Coronary artery (tissue), 2 donors: ENCODE data around the gene CD177.

ENCODE experiments used
- DNase-seq: peaks from one replicate; pipeline ENCODE4 v3.0.0-alpha.2; 2017; ENCODE audit warnings: low spot score
- H3K27ac ChIP-seq, 2 donors: fragments of 200-600 bp; sonication (generic); one replicate each; pipeline ENCODE4 v1.5.1; 2016 to 2019
- H3K4me3 ChIP-seq: fragments of 200-600 bp; sonication (generic); 2 replicates; pipeline ENCODE4 v1.5.1; 2016; ENCODE audit warnings: mild to moderate bottlenecking, moderate library complexity
- CTCF ChIP-seq: fragments of 200-600 bp; sonication (generic); IDR thresholded peaks from one replicate; pipeline ENCODE4 v1.5.1; 2019; ENCODE audit warnings: antibody characterized with exemption

Gene CD177

GRCh38 chr19:43406297-43406696, 52.8 kb downstream of the CD177 start:
- TF ChIP-seq CTCF = no peak
- no peak overlapping the region for H3K27ac ChIP-seq
- H3K4me3 ChIP-seq = no peak overlapping the region
- DNase-seq = no peak

- TF ChIP-seq CTCF = no peak
- Histone ChIP-seq H3K4me3 (no peak overlapping the region), H3K27ac (no peak overlapping the region)
- DNase-seq = no peak
These were observed 54.0 kb downstream of the CD177 start for GRCh38 chr19:43407416-43408005.

- DNase-seq = no peak
- no peak for TF ChIP-seq CTCF
- H3K27ac ChIP-seq = no peak overlapping the region
These were observed 54.6 kb downstream of the CD177 start for GRCh38 chr19:43408043-43408442.

GRCh38 chr19:43409415-43409814, 55.9 kb downstream of the CD177 start:
- Histone ChIP-seq H3K4me3 (no peak overlapping the region), H3K27ac (no peak overlapping the region)
- DNase-seq = no peak
- TF ChIP-seq CTCF = no peak

More at GRCh38 chr19:43408043-43408442, 54.6 kb downstream of the CD177 start:
- no peak overlapping the region for H3K4me3 ChIP-seq

GRCh38 chr19:43412441-43412840, 59.0 kb downstream of the CD177 start:
- TF ChIP-seq CTCF = no peak
- Histone ChIP-seq H3K27ac (no peak overlapping the region), H3K4me3 (no peak overlapping the region)
- no peak for DNase-seq
